H7 (cell line): ENCODE results near the gene FOXL2NB. TPM values are rescaled to one million over a fixed set of nuclear protein-coding genes. Genes with fewer than 3 reads are reported as not detected.

ENCODE experiments used
- DNase-seq: peaks from one replicate; pipeline ENCODE4 v3.0.0; 2012
- H3K27me3 ChIP-seq: 2 replicates; pipeline ENCODE4 v1.6.0; 2011; ENCODE audit warnings: mild to moderate bottlenecking, low read length; ENCODE audit not compliant: control insufficient read depth, insufficient read depth
- H3K36me3 ChIP-seq: replicated peaks from 2 replicates; pipeline ENCODE4 v1.5.1; 2011; ENCODE audit warnings: low read length; ENCODE audit not compliant: control insufficient read depth, insufficient read depth
- H3K4me3 ChIP-seq: 2 replicates; pipeline ENCODE4 v1.5.1; 2011; ENCODE audit warnings: low read depth, mild to moderate bottlenecking, control low read depth, low read length, moderate library complexity; ENCODE audit not compliant: insufficient read depth
- total RNA-seq: library from RNA; depleted of rRNA; stranded (reverse); fragments of >200 nt; shearing (Covaris generic); gene quantifications from 2 replicates; pipeline ENCODE4 v1.2.3, GENCODE V29; 2014; rRNA removed

FOXL2NB gene
- total RNA-seq, 1 experiment from 2014 or later: 3.9 TPM

DNA sequence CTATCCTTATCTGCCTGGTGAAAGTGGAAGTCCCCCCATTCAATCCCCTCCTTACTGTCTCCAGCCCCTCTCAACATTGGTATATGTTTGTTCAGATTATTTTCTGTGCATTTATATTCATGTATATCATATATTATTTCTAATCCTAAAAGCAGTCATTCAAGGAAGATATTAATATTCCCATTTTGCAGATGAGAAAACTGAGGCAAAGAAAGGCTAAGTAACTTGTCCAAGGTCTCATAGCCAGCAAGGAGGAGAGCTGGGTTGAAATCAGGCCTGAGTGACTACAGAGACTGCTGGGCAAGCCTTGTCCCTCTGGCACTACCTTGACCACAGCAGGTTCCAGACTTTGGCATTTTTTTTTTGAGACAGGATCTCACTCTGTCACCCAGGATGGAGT, 29.0 kb downstream of the FOXL2NB start:
- no peak for DNase-seq

DNA sequence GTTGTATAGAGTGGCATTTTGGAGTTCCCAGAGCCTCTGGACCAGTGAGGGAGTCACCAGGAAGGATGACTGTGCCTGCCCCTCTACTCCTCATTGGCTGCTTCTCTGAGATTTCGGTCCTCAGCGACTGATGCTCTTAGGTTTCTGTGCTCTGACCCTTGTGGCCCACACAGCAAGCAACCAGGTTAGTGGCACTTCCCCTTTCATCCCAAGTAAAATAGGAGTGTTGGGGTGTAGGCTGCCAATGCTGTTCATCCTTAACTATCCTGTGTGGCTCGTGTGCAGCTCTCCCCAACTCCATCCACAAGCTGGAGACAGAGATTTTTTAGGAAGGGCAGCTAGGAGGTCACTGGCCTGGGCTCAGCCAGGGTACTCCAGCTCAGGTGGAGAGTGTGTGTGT, 37.8 kb downstream of the FOXL2NB start:
- no peak for DNase-seq
- Histone ChIP-seq H3K27me3 (no peaks in the 10 kb centered on the region), H3K36me3 (no peaks in the 10 kb centered on the region), H3K4me3 (no peak overlapping the region)

More for the DNA sequence above, 29.0 kb downstream of the FOXL2NB start:
- Histone ChIP-seq H3K4me3 (no peak overlapping the region), H3K27me3 (no peaks in the 10 kb centered on the region), H3K36me3 (no peaks in the 10 kb centered on the region)

DNA sequence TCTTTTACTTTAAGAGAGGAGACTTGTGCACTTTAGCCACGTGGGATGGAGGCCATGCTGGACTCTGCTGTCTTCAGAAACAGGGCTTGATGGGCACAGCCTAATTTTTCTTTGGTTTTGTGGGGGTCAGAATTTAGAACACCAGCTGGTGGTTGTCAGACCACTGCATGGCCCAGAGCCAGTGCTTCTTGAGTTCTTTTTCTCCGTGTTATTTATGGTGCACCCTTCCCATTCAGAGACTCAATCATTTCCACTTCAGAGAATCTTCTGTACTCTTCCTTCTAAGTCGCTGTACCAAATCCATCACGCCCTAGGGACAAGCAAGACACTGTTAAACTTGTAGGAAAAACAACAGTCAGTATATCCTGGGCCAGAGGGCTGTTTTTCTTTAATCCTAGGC, 38.9 kb downstream of the FOXL2NB start:
- no peak for DNase-seq
- no peak overlapping the region for H3K4me3 ChIP-seq
- no peaks in the 10 kb centered on the region for H3K36me3 ChIP-seq
- H3K27me3 ChIP-seq: no peaks in the 10 kb centered on the region

DNA sequence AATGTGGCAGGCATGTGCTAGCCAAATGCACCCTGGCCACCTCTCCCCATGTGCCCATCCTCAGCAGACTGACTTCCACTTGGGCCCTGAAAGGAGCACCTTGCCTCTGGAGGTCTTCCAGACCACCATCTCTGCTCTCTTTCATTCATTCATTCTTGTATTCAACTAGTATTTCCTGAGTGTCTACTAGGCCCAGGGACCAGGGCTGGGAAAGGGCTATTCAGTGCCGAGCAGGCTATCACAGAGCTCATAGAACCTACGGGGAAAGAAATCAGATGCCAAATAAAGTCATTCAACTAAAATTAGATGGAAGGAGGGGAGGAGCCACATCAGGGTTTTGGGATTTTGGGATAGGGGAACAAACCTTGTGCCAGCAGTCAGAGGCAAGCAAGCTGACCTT, 40.2 kb downstream of the FOXL2NB start:
- DNase-seq: no peak
- no peaks in the 10 kb centered on the region for H3K27me3 ChIP-seq
- no peaks in the 10 kb centered on the region for H3K36me3 ChIP-seq
- no peak overlapping the region for H3K4me3 ChIP-seq

DNA sequence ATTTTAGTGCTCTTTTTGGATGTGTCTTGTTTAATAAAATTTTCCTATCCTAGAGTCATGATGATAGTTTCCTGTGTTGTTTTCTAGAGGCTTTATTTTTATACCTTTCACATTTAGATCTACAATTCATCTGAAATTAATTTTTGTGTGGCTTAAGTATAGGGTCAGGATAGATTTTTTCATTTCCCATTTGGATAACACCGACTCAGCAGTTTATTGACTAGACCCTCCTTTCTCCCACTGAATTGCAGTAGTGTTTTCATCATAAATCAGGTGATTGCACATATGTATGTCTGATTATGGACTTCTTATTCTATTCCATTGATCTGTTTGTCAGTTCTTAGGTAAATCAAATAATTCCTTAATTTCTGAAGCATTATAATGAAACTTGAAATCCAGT, 48.7 kb downstream of the FOXL2NB start:
- Histone ChIP-seq H3K27me3 (no peaks in the 10 kb centered on the region), H3K36me3 (no peaks in the 10 kb centered on the region), H3K4me3 (no peak overlapping the region)
- DNase-seq: no peak

Other genes with a start within 250 kb of the FOXL2NB start
- gene PIK3CB, start 112.3 kb upstream of the FOXL2NB start, total RNA-seq: 19.0 and 26.7 TPM in 2 replicates
- gene FOXL2, start 80 bp upstream of the FOXL2NB start, total RNA-seq: 1.6 and 2.2 TPM in 2 replicates
- gene PRR23A, start 59.1 kb downstream of the FOXL2NB start, total RNA-seq: not detected in 2 replicates
- gene PRR23B, start 73.7 kb downstream of the FOXL2NB start, total RNA-seq: not detected in 2 replicates
- not detected in 2 replicates for gene PRR23C, start 97.7 kb downstream of the FOXL2NB start, total RNA-seq